ENCODE data around the gene CTNNA2.

The CTNNA2 gene

GRCh38 chr2:80525152-80525551, 1012.3 kb downstream of the CTNNA2 start:
- no peak for DNase-seq

- DNase-seq = no peak
These were observed 1014.3 kb downstream of the CTNNA2 start for GRCh38 chr2:80527119-80527518.

- no peak for DNase-seq
These were observed 1016.8 kb downstream of the CTNNA2 start for GRCh38 chr2:80529466-80530165.

GRCh38 chr2:80530442-80531064, 1017.7 kb downstream of the CTNNA2 start:
- no peak for DNase-seq

GRCh38 chr2:80531319-80531718, 1018.5 kb downstream of the CTNNA2 start:
- no peak for DNase-seq

GRCh38 chr2:80545420-80546210, 1032.8 kb downstream of the CTNNA2 start:
- DNase-seq = no peak

GRCh38 chr2:80546766-80547165, 1033.9 kb downstream of the CTNNA2 start:
- DNase-seq = no peak

- DNase-seq = no peak
These were observed 1034.5 kb downstream of the CTNNA2 start for GRCh38 chr2:80547344-80547743.

GRCh38 chr2:80548469-80548868, 1035.6 kb downstream of the CTNNA2 start:
- no peak for DNase-seq

- DNase-seq = no peak
These were observed 1037.0 kb downstream of the CTNNA2 start for GRCh38 chr2:80549901-80550300.

- DNase-seq = no peak
These were observed 1047.5 kb downstream of the CTNNA2 start for GRCh38 chr2:80560326-80560725.

- no peak for DNase-seq
These were observed 1055.2 kb downstream of the CTNNA2 start for GRCh38 chr2:80568011-80568410.

- no peak for DNase-seq
These were observed 1060.3 kb downstream of the CTNNA2 start for GRCh38 chr2:80573167-80573566.

- no peak for DNase-seq
These were observed 1061.1 kb downstream of the CTNNA2 start for GRCh38 chr2:80573950-80574349.

GRCh38 chr2:80579756-80580155, 1066.9 kb downstream of the CTNNA2 start:
- DNase-seq = no peak

GRCh38 chr2:80591233-80591632, 1078.4 kb downstream of the CTNNA2 start:
- DNase-seq = no peak

GRCh38 chr2:80592106-80592505, 1079.3 kb downstream of the CTNNA2 start:
- no peak for DNase-seq

GRCh38 chr2:80610108-80610507, 1097.3 kb downstream of the CTNNA2 start:
- no peak for DNase-seq

- DNase-seq = no peak
These were observed 1108.8 kb downstream of the CTNNA2 start for GRCh38 chr2:80621656-80622055.

- no peak for DNase-seq
These were observed 1111.2 kb downstream of the CTNNA2 start for GRCh38 chr2:80624062-80624461.

GRCh38 chr2:80634590-80634989, 1121.7 kb downstream of the CTNNA2 start:
- DNase-seq = no peak

- DNase-seq = no peak
These were observed 1125.9 kb downstream of the CTNNA2 start for GRCh38 chr2:80638783-80639182.

- DNase-seq = no peak
These were observed 1129.6 kb downstream of the CTNNA2 start for GRCh38 chr2:80642465-80642864.

GRCh38 chr2:80643598-80643997, 1130.7 kb downstream of the CTNNA2 start:
- DNase-seq = no peak

Measured in NCI-H146 (cell line).